Neural crest cell (in vitro differentiated cells): ENCODE measurements around the gene TLR8. TPM values are rescaled to one million over a fixed set of nuclear protein-coding genes. Genes with fewer than 3 reads are reported as not detected.
"Not testable (repeated sequence)": the region's sequence is repeated elsewhere in the genome, so short reads cannot be mapped to it uniquely, and the experiment has no call there.

ENCODE experiments used
- DNase-seq: peaks from one replicate; pipeline ENCODE4 v3.0.0; 2021; ENCODE audit warnings: low read depth, mixed read lengths, low spot score
- H3K27ac Mint-ChIP-seq: one replicate; pipeline ENCODE4 v1.8.0; 2021; ENCODE audit warnings: mild to moderate bottlenecking, mixed read lengths; ENCODE audit not compliant: unreplicated experiment
- H3K27me3 Mint-ChIP-seq: 2 replicates; pipeline ENCODE4 v1.8.0; 2021; ENCODE audit warnings: low read depth, mild to moderate bottlenecking, mixed read lengths
- H3K36me3 Mint-ChIP-seq: 2 replicates; pipeline ENCODE4 v1.8.0; 2021; ENCODE audit warnings: low read depth, mild to moderate bottlenecking, mixed read lengths
- H3K4me1 Mint-ChIP-seq: 2 replicates; pipeline ENCODE4 v1.8.0; 2021; ENCODE audit warnings: mixed read lengths
- H3K4me3 Mint-ChIP-seq: one replicate; pipeline ENCODE4 v1.8.0; 2021; ENCODE audit warnings: mild to moderate bottlenecking, mixed read lengths
- H3K9me3 Mint-ChIP-seq: 2 replicates; pipeline ENCODE4 v1.8.0; 2021; ENCODE audit warnings: mixed read lengths
- total RNA-seq: library from RNA; stranded (reverse); gene quantifications from 2 replicates; pipeline ENCODE4 v1.2.1, GENCODE V29; 2021
- TF ChIP-seq, protein P1 (sequence below): fragments of 200-600 bp; sonication (generic); conservative IDR thresholded peaks from 2 replicates; pipeline ENCODE4 v1.5.0; 2021; ENCODE audit warnings: antibody characterized with exemption, mild to moderate bottlenecking

Gene TLR8
- total RNA-seq, 1 donor from 2014 or later = not detected

DNA sequence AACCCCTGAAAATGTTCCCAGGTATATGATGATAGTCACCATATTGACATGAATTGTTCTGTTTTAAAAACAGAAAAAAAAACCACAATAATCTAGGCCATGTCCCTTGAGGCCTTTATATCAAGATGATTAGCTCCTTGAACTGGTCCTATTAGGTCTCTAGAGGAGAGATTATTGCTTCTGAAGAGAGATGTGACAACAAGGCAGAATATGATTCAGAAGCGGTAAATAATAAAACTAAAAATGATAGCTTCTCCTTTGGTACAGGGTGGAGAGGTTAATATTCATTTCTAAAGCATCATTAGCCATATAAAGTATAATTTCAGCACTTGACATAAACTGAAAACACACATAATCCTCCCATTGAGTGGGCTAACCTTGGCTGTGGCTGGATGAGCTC lies 25.8 kb downstream of the TLR8 start:
- no peak overlapping the region for H3K27ac Mint-ChIP-seq
- H3K36me3 Mint-ChIP-seq = peaks cover 3% of the 10 kb centered on the region
- no peaks in the 10 kb centered on the region for H3K27me3 Mint-ChIP-seq
- H3K4me3 Mint-ChIP-seq = no peak overlapping the region
- no peak for DNase-seq
- H3K4me1 Mint-ChIP-seq = no peaks in the 10 kb centered on the region
- TF ChIP-seq, protein P1, sequence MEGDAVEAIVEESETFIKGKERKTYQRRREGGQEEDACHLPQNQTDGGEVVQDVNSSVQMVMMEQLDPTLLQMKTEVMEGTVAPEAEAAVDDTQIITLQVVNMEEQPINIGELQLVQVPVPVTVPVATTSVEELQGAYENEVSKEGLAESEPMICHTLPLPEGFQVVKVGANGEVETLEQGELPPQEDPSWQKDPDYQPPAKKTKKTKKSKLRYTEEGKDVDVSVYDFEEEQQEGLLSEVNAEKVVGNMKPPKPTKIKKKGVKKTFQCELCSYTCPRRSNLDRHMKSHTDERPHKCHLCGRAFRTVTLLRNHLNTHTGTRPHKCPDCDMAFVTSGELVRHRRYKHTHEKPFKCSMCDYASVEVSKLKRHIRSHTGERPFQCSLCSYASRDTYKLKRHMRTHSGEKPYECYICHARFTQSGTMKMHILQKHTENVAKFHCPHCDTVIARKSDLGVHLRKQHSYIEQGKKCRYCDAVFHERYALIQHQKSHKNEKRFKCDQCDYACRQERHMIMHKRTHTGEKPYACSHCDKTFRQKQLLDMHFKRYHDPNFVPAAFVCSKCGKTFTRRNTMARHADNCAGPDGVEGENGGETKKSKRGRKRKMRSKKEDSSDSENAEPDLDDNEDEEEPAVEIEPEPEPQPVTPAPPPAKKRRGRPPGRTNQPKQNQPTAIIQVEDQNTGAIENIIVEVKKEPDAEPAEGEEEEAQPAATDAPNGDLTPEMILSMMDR = no peak
- peaks cover 20% of the 10 kb centered on the region for H3K9me3 Mint-ChIP-seq

DNA sequence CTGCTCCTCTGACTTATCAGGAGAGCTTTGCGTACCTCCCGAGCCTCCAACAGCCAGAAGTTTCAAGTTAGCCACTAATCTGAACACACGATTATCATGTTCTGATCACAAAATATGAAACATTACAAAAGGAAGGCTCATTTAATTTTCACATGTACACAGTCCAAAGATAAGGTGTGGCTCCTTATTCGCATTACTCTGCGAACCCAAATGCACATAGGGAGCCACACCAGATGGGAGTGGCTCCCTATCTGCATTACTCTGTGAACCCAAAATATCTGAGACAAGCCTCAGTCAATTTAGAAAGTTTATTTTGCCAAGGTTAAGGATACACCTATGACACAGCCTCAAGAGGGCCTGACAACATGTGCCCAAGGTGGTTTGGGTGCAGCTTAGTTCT lies 28.4 kb downstream of the TLR8 start:
- Mint-ChIP-seq H3K9me3 (peaks cover 12% of the 10 kb centered on the region), H3K36me3 (peaks cover 3% of the 10 kb centered on the region), H3K27ac (no peak overlapping the region), H3K4me3 (no peak overlapping the region), H3K27me3 (no peaks in the 10 kb centered on the region), H3K4me1 (no peaks in the 10 kb centered on the region)
- TF ChIP-seq, protein P1 = no peak
- no peak for DNase-seq

DNA sequence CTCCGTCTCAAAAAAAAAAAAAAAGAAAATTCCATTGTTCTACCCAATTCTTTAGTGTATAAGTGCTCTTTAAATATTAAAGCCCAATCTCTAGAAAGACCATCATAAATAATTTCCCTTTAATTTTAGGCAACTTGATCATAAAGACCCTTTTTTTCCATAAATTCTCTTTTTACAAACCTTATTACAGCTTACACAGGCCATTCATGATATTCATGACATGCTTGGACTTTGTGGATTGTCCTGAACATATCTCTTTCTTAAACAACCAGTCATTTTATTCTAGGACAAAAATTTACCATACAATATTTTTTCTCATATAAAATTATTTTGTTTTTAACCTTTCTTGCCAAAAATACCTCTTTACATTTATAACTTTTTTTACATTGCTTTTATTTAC lies 30.5 kb downstream of the TLR8 start:
- DNase-seq = no peak
- Mint-ChIP-seq H3K27me3 (no peaks in the 10 kb centered on the region), H3K27ac (no peak overlapping the region), H3K9me3 (peaks cover 14% of the 10 kb centered on the region), H3K4me1 (no peaks in the 10 kb centered on the region), H3K4me3 (no peak overlapping the region), H3K36me3 (peaks cover 10% of the 10 kb centered on the region)
- TF ChIP-seq, protein P1 = no peak

DNA sequence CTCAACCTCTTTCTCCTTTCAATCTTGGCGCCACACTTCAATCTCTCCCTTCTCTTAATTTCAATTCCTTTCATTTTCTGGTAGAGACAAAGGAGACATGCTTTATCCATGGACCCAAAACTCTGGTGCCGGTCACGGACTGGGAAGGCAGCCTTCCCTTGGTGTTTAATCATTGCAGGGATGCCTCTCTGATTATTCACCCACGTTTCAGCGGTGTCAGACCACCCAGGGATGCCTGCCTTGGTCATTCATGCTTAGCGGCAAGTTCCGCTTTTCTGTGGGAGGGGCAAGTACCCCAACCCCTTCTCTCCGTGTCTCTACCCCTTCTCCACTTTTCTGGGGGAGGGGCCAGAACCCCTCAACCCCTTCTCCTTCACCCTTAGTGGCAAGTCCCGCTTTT lies 34.1 kb downstream of the TLR8 start:
- H3K4me3 Mint-ChIP-seq, H3K27me3 Mint-ChIP-seq, H3K4me1 Mint-ChIP-seq, DNase-seq, H3K27ac Mint-ChIP-seq: not testable (repeated sequence)
- H3K9me3 Mint-ChIP-seq = peaks cover 11% of the 10 kb centered on the region
- H3K36me3 Mint-ChIP-seq = peaks cover 15% of the 10 kb centered on the region

DNA sequence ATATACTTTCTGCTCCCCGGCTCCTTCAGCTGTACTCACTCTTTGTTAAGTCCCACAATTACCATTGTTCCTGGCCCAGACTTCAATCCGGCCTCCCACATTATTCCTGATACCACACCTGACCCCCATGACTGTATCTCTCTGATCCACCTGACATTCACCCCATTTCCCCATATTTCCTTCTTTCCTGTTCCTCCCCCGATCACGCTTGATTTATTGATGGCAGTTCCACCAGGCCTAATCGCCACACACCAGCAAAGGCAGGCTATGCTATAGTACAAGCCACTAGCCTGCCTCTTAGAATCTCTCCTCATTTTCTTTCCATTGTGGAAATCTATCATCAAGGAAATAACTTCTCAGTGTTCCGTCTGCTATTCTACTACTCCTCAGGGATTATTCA lies 37.2 kb downstream of the TLR8 start:
- DNase-seq, H3K4me3 Mint-ChIP-seq, H3K27me3 Mint-ChIP-seq, H3K27ac Mint-ChIP-seq: not testable (repeated sequence)
- Mint-ChIP-seq H3K36me3 (peaks cover 15% of the 10 kb centered on the region), H3K4me1 (peaks cover 24% of the 10 kb centered on the region), H3K9me3 (peaks cover 14% of the 10 kb centered on the region)

DNA sequence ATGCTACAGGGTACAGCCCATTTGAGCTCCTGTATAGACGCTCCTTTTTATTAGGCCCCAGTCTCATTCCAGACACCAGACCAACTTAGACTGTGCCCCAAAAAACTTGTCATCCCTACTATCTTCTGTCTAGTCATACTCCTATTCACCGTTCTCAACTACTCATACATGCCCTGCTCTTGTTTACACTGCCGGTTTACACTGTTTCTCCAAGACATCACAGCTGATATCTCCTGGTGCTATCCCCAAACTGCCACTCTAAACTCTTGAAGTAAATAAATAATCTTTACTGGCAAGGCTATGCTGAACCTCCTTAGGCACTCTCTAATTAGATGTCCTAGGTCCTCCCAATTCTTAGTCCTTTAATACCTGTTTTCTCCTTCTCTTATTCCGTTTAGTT lies 38.0 kb downstream of the TLR8 start:
- not testable (repeated sequence) for H3K27ac Mint-ChIP-seq, H3K4me3 Mint-ChIP-seq, H3K27me3 Mint-ChIP-seq, DNase-seq
- H3K36me3 Mint-ChIP-seq = peaks cover 15% of the 10 kb centered on the region
- peaks cover 33% of the 10 kb centered on the region for H3K4me1 Mint-ChIP-seq
- H3K9me3 Mint-ChIP-seq = peaks cover 14% of the 10 kb centered on the region

DNA sequence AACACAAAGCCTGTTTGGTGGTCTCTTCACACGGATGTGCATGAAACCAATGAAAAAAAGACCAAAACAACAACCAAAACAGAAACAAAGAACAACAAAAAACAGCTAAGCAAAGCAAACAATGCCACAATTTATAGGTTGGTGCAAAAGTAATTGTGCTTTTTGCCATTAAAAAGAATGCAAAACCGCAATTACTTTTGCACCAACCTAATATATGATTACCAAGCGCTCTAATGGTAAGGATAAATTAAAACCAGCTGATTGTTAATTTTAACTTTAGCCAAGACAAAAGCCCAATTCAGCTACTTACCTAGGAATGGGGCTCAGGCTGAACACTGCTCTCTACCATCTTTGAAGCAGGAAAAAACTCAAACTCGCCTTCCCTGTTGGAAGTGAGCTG lies 39.1 kb downstream of the TLR8 start:
- H3K4me1 Mint-ChIP-seq = peaks cover 43% of the 10 kb centered on the region
- no peak overlapping the region for H3K4me3 Mint-ChIP-seq
- DNase-seq = no peak
- TF ChIP-seq, protein P1 = no peak
- H3K27me3 Mint-ChIP-seq = no peaks in the 10 kb centered on the region
- peaks cover 12% of the 10 kb centered on the region for H3K36me3 Mint-ChIP-seq
- peaks cover 6% of the 10 kb centered on the region for H3K9me3 Mint-ChIP-seq
- no peak overlapping the region for H3K27ac Mint-ChIP-seq
